Islet precursor cell (in vitro differentiated cells): ENCODE measurements around the gene MPZL3.
"Not testable (repeated sequence)": the region's sequence is repeated elsewhere in the genome, so short reads cannot be mapped to it uniquely, and the experiment has no call there.

Source experiments
- DNase-seq: peaks from one replicate; pipeline ENCODE4 v3.0.0-alpha.2; 2018

The MPZL3 gene

DNA sequence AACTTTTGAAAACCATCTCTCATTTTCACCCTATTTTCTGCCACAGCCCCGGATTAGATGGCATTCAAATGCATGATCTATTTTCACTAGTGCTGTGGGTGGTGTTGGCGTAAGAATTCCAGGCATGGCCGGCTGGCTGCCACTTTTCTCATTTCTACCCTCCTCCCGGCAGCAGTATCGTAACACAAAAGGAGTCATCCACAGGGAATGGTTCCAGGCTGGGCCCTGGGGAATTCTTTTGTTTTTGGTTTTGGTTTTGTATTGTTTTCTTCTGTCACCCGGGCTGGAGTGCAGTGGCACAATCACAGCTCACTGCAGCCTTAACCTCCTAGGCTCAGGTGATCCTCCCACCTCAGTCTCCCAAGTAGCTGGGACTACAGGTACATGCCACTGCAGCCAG lies 41.2 kb downstream of the MPZL3 start:
- peak; percentile 58 for DNase-seq

DNA sequence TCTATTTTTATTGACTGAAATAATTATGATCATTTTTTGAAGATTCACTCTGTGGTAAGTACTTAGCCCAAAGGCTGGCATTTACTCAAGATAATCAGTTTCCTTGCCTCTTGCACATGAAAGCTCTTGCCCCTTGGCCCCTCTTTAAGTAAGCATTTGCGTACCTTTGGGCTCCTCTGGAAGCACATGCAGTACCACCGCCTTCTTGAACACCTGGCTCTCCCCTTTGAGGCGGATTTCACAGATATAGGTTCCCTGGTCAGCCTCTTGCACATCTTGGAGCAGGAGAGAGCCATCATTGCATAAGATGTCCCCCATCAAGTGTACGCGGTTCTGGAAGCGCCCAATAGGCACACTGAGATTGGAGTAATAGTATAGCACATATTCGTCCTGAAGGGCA lies 41.8 kb downstream of the MPZL3 start:
- DNase-seq: peak; percentile 31

DNA sequence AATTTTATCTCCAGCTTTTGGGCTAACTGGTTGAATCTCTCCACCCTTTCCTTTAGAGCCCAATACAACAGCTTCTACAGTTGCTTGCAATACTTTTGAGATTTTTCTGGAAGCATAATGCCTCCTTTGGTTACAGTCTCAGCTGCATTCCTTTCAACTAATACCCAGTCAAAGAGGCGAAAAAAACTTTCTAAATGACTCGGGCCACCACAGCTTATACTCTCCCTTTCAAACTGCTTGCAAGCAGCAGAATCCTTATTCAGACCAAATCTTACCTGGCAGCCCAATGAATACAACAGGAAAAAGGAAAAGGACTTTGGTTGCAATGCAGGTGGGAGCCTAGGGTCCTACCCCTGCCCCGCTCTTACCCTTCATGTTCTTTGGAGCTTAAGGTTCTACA lies 43.1 kb downstream of the MPZL3 start:
- peak; percentile 13 for DNase-seq

DNA sequence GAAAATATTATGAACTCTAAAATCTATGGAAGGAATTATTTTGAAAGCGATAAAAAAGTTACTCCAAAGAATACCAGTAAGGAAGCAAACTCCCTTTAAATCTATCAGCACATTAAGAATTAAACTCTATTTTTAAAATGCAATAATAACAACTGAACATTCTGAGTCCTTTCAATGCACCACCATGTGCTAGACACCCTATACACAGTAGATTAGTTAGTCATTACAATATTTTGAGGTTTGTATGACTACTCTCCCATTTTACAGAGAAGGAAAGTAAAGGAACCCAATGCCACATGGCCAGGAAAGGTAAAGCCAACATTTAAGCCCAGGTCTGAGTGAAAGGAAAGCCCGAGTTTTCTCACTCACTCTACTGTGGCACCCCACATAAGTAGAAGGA lies 45.1 kb downstream of the MPZL3 start:
- DNase-seq: no peak

DNA sequence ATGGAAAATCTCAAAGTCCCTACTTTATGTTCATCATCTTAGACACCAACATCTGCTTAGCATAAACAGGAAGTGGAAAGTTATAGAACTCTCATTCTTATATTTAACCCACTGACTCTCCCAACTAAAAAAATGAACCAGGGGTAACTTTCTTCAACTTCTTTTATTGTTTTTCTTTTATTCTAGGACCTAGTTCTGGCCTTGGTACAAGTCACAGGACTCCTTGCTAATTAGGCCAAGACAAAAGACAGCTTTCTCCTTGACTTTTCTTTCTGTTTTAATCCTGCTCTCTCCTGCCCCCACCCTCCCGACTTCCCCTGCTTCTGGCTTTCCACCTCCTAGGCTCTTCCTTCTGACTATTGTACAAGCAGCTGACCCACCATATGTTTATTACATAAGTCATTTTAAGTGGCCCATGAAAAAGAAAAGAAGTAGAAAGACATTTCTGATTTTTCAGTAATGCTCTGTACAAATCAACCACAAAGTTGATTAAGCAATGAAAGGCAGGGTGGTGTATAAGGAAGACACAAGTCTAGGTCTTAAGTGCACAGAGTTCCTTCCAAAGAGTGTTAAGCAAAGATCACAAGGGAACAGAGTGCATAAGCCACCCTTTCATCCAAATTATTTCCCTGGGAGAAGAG lies 45.7 kb downstream of the MPZL3 start:
- DNase-seq: no peak

DNA sequence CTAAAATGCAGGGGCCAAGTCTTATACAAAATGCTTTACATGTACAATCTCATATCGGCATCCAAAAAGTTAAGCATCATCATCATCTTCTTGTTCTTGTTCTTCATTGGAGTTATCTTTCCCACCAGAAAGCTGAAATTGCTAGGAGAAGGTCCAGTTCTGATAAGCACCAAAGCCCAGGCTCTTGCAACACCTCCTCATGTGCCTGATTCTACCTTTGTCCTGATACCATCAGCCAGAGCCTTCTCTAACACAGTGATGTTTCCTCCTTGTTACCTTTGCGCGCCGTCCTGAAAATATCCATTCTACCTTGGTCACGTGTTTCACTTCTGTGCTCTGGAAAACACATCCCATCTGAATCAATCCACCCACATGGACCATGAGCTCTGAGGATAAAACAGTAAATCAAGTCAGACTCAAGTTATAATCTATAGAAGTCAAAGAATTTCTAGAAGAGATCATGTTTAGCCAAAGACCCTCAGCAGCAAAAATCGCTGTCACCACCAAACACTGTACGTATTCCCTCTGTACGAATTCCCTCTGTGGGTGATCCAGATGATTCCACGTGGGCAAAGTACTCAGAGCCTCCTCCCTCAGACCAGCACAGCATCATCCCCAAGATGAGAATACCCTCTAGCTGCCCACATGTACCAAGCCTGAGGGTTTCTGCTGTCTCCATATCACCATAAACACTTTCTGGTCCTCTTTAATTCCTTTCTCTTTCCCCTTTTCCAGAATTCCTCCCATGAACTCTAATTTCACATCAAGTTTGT lies 46.4 kb downstream of the MPZL3 start:
- DNase-seq: no peak

DNA sequence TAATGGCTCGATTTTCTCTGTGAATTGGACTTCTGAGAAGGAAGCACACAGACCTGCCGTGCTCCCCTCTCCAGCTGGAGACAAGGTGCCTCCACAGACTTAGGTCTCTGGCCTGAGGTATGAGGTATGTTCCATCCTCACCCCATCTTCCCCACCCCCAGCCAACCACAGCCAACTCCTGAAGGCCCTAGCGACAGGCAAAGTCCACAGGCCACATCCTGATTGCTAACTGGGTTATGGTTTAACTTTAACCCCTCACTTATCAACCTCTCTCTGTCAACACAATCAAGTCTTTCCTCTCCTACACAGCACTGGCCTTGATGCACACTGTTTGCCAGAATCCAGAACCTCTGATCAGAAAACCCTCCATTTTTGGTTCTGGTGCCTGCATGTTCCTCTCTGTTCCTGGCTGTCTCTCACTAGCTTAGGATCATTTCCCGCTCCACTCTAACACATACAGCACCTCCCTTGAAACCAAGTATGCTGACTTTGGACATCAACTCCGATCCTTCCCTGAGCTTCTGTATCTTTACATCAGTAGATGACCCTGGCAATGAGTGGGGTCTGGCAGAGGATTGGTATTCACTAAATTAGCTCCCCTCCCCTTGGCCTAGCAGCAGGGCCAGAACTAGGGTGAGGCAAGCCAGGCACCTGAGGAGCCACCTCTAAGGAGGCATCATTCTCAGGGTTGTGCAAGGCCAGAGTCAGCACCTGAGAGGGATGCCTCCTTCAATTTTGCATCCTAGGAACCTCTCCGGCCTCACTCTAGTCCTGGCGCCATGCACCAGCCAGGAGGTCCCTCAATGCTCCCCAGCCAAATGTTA lies 49.4 kb downstream of the MPZL3 start:
- DNase-seq: no peak

DNA sequence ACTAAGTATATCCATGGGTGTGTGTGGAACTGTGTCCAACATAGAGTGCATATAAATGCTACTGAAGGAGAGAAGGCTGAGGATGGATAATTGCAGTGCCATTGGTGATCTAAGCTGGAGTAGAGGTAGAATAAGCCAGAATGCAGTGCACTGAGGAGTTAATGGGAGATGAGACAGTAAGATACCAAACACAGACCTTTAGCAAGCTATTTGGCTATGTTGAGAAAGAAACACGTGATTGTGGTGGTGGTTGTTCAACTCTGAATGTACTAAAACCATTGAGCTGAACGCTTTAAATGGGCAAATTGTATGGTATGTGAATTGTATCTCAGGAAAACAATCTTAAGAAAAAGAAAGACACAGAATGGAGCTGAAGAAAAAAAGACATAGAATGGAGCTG lies 50.2 kb downstream of the MPZL3 start:
- no peak for DNase-seq

DNA sequence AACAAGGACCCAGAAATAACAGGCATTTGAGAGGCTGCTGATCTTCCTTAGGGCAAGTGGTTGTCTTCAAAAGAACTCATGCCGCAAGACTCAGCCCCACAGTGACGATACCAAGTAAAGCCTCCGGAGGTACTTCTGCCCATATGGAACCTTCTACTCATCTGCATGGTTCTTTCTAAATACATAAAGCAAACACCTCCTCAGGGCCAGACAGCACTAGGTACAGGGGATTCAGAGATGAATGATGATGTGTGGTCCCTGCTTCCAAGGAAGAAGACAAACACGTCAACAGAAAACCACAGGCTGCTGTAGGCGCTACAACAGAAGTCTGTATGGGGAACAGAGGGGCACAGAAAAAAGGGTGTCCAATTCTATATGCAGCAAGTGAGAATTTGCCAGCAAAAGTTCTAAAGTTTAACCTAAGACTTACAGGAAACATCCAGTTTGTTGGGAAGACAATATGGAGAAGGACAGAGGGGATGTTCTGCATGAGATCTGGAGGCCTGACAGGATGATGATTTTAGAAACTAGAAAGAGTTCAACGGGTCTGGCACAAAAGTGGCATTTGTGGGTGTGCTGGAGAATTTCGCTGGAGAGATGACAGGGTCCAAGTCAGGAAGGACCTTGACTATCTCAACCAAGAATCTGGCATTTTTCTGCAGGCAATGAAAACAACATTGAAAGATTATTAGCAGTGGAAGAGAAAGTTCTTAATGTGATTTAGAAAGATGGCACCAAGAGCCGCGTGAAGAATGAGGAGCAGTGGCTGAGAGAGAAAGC lies 51.1 kb downstream of the MPZL3 start:
- no peak for DNase-seq

DNA sequence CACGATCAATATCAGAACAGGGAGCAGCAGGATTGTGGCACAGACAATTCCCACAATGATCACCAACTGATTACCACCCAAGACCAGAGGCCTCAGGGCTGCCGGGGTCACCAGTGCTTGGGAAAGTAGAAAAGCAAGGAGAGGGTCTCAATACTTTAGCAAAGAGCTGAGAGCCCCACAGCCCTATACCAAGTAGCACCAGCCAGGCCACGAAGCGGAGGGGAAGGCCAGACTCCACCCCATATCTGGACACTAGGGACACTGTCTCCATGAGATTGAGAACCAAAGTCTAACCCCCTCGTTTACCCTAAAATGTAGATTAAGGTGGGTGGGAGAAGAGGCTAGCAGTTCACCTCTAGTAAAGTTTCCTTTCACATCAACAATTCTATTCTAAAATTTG lies 51.7 kb downstream of the MPZL3 start:
- no peak for DNase-seq

DNA sequence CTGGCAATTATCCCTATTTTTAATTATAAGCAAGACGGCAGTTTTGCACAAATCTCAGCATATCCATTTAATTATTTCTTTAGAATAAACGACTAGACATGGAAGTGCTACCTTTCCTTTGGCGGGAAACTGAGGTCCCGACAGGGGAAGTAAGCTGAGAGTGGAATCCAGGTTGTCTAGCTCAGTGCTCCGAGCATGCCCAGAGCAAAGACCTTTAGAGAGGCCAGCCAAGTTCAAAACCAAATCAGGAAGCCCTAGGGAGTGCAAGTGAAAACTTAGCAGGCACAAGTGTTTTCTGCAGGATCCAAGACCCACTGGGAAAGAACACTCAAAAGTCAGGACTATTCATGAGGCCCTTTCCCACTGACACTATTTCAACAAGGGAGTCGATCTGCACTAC lies 53.0 kb downstream of the MPZL3 start:
- no peak for DNase-seq

DNA sequence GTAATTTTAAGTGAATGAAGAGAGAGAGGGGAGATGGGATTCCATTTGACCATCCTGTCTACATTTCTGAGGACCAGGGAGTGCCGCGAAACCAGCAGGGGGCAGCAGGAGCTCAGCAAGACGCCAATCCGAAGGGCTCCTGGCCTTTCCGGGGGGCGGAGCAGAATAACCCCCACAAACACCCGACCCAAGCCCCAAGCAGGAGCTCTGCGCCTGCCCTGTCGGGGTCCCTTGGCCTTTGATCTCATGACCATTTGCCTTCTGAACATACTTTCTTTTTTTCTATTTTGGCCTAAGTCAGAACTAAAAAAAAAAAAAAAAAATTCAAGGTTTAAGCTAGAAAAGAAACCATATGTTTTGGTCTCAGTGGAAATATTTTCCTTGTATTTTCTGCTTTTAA lies 53.8 kb downstream of the MPZL3 start:
- DNase-seq: peak; percentile 73

DNA sequence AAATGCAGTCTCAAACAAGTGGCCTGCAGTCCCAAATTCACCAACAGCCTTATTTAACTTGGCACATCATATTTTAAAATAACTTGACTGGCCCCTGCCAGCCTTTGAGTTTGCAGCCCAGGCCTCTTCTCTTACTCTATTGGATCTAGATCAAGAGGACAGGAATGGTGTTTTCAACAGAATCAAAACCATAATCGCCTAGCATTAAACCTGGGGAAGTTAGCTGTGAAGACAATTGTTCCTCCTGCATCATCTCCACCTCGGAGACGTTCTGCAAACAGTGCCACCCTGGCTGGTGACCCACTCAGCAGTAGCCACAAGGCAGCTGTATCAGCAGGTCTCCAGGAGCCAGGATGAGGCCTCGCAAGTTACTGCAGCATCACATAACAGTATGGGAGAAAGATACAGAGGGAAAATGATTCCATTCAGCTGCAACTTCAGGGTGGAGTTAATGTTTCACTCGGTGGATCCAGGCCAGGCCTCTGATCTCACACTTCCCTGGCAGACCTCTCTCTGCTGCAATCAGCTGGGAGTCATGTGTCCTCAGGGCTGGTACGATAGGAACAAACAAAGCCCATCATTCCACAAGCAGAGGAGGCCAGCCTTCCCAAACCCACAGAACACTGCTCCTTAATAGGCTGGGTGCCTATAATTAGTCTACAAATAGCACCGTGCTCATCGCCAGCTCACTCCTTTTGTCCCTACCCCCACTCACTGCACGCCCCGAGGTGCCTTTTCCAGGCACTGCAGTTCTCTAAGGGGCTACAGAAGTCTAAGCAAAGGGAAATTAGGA lies 57.1 kb downstream of the MPZL3 start:
- peak; percentile 93 for DNase-seq

DNA sequence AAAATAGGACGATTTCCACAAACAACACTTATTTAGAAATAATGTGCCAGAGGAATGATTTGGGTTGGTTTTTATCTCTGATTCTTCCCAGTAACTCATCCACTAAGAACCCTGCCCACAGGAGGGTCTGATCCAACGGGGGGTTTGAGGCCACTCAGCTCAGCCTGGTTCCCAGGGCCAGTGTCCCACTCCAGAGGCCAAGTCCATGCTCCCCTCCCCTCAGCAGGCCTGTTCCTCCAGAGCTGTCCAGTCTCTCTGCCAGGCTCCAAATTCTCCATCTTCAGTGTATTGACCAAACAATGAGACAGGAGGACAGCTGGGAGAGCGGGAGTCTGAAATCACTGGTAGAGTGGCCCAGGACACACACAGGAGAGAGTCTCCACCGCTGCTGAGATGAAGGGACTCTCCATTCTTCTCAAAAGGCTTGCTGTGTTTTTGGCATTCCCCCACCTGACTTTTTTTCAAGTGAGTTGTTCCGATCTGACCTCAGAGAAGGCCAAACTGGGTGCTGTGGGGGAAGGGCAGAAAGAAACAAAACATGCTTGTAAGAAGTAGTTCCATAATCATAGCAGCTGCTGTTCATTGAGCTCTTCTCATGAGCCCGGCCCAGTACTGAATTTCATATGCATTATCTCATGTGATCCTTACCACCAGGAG lies 58.1 kb downstream of the MPZL3 start:
- DNase-seq: peak; percentile 40

DNA sequence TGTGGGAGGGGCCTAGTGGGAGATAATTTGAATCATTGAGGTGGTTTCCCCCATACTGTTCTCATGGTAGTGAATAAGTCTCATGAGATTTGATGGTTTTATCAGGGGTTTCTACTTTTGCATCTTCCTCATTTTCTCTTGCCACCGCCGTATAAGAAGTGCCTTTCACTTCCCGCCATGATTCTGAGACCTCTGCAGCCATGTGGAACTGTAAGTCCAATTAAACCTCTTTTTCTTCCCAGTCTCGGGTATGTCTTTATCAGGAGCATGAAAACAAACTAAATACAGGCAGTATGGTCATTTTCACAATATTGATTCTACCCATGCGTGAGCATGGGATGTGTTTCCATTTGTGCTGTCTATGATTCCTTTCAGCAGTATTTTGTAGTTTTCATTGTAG lies 59.3 kb downstream of the MPZL3 start:
- DNase-seq: not testable (repeated sequence)

DNA sequence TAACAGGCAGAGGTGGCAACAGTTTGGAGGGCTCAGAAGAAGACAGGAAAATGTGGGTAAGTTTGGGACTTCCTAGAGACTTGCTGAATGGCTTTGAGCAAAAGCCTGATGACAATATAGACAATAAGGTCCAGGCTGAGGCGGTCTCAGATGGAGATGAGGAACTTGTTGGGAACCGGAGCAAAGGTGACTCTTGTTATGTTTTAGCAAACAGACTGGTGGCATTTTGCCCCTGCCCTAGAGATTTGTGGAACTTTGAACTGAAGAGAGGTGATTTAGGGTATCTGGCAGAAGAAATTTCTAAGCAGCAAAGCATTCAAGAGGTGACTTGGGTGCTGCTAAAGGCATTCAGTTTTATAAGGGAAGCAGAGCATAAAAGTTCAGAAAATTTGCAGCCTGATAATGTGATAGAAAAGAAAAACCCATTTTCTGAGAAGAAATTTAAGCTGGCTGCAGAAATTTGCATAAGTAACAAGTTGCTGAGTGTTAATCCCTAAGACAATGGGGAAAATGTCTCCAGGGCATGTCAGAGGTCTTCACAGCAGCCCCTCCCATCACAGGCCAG lies 61.1 kb downstream of the MPZL3 start:
- DNase-seq: not testable (repeated sequence)

DNA sequence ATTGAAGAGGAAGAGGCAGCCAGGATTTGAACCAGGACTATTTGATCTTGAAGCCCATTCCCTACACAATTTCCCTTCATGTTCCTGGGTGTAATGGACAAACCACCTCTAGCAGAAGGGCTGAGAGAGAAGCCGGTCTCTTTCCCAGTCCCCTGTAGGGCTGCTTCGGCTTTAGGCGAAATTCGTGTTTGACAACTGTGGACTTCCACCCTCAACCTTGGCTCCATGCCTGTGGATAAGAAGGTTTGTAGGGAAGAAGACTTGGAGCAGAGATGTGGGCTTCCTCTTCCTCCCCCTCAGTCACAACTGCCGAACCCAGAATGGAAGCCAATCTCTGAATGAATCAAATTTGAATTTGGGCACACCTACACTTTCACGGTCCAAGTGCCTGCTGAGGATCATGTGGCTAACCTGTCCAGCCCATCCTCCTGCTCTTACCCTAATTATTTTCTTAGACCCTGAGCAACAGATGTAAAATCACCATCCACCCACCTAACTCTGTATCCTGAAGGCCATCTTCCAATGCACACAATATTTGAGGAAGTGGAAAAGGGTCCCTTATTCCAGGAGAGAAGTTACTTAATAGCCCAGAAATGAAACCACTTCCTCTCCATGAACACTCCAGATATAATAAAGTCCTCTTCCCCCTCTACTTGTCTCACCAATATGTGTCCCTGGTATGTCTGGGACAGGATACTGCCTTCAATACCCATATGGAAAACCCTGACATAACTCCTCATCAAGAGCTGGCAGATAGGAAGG lies 65.6 kb downstream of the MPZL3 start:
- DNase-seq: no peak

DNA sequence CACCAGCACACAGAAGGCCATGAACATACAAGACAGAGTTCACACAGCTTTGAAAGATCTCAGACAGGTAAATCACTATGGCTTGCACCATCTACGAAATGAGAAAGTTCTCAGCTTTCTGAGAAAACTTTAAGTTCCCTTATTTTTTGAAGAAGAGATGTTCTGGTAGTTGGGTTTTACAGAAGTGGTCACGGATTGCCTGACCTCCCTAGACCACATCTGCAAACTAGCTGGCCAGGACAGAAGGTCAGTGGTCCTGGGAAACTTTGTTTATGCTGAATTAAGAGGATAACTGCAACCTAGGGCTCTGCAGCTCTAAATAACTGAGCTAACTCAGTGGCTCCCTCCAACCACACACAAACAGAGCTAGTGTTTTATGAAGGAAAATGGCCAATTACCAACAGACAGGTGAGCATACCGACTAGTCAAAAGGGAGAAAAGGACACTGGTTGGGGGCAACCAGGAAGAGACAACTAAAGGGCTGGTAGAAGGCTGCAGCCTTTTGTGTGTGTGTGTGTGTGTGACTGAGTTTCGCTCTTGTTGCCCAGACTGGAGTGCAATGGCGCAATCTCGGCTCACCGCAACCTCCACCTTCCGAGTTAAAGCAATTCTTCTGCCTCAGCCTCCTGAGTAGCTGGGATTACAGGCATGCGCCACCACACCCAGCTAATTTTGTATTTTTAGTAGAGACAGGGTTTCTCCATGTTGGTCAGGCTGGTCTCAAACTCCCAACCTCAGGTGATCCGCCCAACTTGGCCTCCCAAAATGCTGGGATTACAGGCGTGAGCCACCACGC lies 67.2 kb downstream of the MPZL3 start:
- DNase-seq: no peak

DNA sequence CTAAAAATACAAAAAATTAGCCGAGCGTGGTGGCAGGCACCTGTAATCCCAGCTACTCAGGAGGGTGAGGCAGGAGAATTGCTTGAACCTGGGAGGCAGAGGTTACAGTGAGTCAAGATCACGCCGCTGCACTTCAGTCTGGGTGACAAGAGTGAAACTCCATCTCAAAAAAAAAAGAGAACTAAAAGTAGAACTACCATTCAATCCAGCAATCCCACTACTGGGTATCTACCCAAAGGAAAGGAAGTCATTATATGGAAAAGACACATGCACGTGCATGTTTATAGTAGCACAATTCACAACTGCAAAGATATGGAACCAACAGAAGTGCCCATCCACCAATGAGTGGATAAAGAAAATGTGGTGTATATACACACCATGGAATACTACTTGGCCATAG lies 68.5 kb downstream of the MPZL3 start:
- DNase-seq: not testable (repeated sequence)

DNA sequence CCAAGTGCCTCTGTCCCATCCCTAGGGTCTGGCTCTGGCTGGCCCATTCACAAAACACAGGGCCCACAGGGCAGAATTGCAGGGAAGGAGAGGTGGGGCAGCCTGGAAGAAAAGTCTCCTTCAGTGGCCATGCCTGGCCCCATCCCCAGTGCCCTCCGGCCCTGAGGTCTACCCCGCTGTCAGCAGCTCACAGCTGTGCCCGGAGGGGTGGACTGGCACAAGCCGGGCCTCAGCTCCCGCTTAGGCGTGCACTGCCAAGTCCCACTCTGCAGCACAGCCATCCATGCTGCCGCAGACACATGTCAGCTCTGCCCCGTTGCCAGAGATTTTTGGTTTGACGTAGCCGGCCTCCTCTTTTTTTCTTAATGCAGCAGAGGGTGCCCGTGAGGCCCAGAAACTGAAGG lies 71.9 kb downstream of the MPZL3 start:
- DNase-seq: peak; percentile 85
